RPMI7951 (cell line): ENCODE data around the gene EHD1. TPM values are rescaled to one million over a fixed set of nuclear protein-coding genes. Genes with fewer than 3 reads are reported as not detected.
A peak's percentile ranks its signal among the peaks of the same experiment; 100 is the strongest.
"Not testable (repeated sequence)": the region's sequence is repeated elsewhere in the genome, so short reads cannot be mapped to it uniquely, and the experiment has no call there.

Experiments used
- DNase-seq: peaks from one replicate; pipeline ENCODE4 v3.0.0-alpha.2; 2012; ENCODE audit warnings: low read depth
- total RNA-seq: library from RNA; depleted of rRNA; stranded (reverse); fragments of >200 nt; shearing (Covaris generic); gene quantifications from 2 replicates; pipeline ENCODE4 v1.2.3, GENCODE V29; 2014

The EHD1 gene
- total RNA-seq, 1 experiment from 2014 or later: 82.1 TPM

GRCh38 chr11:64831411-64831891 is 47.0 kb downstream of the EHD1 start:
- no peak for DNase-seq

- DNase-seq: no peak
Measured at GRCh38 chr11:64829536-64830251, 48.7 kb downstream of the EHD1 start.

GRCh38 chr11:64827451-64827839 is 51.0 kb downstream of the EHD1 start:
- DNase-seq: no peak

GRCh38 chr11:64826578-64827450 is 51.6 kb downstream of the EHD1 start:
- DNase-seq: no peak

- DNase-seq: no peak
Measured at GRCh38 chr11:64826062-64826461, 52.4 kb downstream of the EHD1 start.

GRCh38 chr11:64823568-64824119 is 54.8 kb downstream of the EHD1 start:
- no peak for DNase-seq

GRCh38 chr11:64817476-64817875 is 60.9 kb downstream of the EHD1 start:
- no peak for DNase-seq

- DNase-seq: not testable (repeated sequence)
Measured at GRCh38 chr11:64815433-64815832, 63.0 kb downstream of the EHD1 start.

- DNase-seq: no peak
Measured at GRCh38 chr11:64814712-64815187, 63.7 kb downstream of the EHD1 start.

GRCh38 chr11:64813826-64814225 is 64.6 kb downstream of the EHD1 start:
- DNase-seq: no peak

- no peak for DNase-seq
Measured at GRCh38 chr11:64810891-64811272, 67.5 kb downstream of the EHD1 start.

GRCh38 chr11:64810271-64810890 is 68.0 kb downstream of the EHD1 start, which contains the start of gene MEN1:
MEN1 (minus strand) TSS chr11:64810551; CDS start chr11:64810109, 442 bp downstream.
- DNase-seq: peak; percentile 95

GRCh38 chr11:64809781-64810241 is 68.6 kb downstream of the EHD1 start:
- DNase-seq: no peak

- DNase-seq: no peak
Measured at GRCh38 chr11:64805481-64805880, 72.9 kb downstream of the EHD1 start.

- no peak for DNase-seq
Measured at GRCh38 chr11:64804346-64805210, 73.8 kb downstream of the EHD1 start.

- no peak for DNase-seq
Measured at GRCh38 chr11:64803846-64804345, 74.5 kb downstream of the EHD1 start.

- peak; percentile 85 for DNase-seq
Measured at GRCh38 chr11:64803158-64803845, 75.1 kb downstream of the EHD1 start, which contains the start of gene MAP4K2. MAP4K2 (minus strand) TSS chr11:64803214; CDS start chr11:64803149, 65 bp downstream.

GRCh38 chr11:64802370-64803157 is 75.9 kb downstream of the EHD1 start:
- no peak for DNase-seq
